ENCODE data around the gene PICALM.

DNA sequence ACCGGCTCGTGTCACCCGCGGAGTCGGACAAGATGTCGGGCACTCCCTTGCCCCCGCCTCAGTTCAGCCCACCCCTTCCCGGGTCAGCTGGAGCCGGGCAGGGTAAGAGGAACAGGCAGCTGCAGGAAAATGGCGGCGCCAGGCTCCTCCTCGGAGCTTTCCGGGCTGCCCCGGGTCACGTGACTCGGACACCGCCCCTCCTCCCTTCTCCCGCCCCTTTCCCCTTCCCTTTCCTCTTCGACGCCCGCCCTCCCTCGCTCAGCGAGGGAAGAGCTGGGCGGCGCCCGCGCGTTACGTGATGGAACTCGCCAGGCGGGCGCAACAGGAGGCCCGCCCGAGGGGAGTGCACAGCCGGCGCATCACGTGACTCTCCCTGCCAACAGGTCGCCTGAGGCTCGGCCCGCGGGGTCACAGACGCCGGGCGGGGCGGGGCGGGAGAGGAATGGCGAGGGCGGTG, at the start of gene PICALM:
- TF ChIP-seq POLR2A (IDR thresholded peaks at IDR 0.05), result peak; percentile 56 to 91
- TF ChIP-seq, protein P1, sequence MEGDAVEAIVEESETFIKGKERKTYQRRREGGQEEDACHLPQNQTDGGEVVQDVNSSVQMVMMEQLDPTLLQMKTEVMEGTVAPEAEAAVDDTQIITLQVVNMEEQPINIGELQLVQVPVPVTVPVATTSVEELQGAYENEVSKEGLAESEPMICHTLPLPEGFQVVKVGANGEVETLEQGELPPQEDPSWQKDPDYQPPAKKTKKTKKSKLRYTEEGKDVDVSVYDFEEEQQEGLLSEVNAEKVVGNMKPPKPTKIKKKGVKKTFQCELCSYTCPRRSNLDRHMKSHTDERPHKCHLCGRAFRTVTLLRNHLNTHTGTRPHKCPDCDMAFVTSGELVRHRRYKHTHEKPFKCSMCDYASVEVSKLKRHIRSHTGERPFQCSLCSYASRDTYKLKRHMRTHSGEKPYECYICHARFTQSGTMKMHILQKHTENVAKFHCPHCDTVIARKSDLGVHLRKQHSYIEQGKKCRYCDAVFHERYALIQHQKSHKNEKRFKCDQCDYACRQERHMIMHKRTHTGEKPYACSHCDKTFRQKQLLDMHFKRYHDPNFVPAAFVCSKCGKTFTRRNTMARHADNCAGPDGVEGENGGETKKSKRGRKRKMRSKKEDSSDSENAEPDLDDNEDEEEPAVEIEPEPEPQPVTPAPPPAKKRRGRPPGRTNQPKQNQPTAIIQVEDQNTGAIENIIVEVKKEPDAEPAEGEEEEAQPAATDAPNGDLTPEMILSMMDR (IDR thresholded peaks at IDR 0.05), result peak in 2 of 6 experiments; percentile 20 to 30
